ENCODE results near the gene TNN.

The TNN gene

DNA sequence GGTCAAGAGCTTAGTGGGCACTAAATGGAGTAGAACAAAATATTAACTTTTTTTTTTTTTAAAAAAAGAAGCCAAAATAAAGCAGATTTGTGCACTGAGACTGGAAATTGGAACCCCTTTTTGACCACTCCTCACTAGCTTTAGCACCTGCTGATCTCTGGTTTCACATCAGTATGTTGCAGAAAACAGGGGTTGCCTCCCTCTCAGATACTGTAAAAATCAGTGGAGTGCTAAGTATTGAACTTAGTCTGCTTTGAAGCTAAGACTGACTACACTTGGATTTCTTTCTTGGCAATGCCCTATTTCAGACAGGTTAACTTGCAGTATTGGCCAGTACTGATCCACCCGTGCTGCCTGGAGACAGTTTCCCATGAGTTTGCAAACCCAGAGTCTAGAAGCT lies 127.6 kb downstream of the TNN start:
- TF ChIP-seq, protein P1, sequence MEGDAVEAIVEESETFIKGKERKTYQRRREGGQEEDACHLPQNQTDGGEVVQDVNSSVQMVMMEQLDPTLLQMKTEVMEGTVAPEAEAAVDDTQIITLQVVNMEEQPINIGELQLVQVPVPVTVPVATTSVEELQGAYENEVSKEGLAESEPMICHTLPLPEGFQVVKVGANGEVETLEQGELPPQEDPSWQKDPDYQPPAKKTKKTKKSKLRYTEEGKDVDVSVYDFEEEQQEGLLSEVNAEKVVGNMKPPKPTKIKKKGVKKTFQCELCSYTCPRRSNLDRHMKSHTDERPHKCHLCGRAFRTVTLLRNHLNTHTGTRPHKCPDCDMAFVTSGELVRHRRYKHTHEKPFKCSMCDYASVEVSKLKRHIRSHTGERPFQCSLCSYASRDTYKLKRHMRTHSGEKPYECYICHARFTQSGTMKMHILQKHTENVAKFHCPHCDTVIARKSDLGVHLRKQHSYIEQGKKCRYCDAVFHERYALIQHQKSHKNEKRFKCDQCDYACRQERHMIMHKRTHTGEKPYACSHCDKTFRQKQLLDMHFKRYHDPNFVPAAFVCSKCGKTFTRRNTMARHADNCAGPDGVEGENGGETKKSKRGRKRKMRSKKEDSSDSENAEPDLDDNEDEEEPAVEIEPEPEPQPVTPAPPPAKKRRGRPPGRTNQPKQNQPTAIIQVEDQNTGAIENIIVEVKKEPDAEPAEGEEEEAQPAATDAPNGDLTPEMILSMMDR (conservative IDR thresholded peaks at IDR 0.05; ENCODE audit: low read length), result no peak
- H3K4me3 ChIP-seq (ENCODE audit: low read length), result no peak overlapping the region
- no peak for DNase-seq (ENCODE audit: low read depth)

DNA sequence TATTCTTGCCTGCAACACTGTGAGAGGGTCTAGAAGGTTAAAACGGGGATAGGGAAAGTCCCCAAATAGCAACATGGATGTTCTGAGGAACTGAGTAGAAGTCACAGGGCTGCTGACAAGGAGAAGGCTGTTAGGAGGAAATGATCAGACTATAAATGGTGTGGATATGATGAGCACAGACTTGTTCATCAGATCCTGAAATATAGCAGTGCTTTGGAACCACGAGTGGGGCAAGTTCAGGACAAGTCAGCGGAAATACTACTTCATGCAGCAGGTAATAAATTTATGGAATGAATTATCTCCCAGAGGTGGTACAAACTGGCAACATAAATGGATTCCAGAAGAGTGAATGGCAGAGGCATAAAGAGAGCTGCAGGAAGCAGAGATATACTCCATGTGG lies 128.2 kb downstream of the TNN start:
- H3K4me3 ChIP-seq (ENCODE audit: low read length), result no peak overlapping the region
- DNase-seq (ENCODE audit: low read depth), result no peak
- TF ChIP-seq, protein P1 (conservative IDR thresholded peaks at IDR 0.05; ENCODE audit: low read length), result no peak

DNA sequence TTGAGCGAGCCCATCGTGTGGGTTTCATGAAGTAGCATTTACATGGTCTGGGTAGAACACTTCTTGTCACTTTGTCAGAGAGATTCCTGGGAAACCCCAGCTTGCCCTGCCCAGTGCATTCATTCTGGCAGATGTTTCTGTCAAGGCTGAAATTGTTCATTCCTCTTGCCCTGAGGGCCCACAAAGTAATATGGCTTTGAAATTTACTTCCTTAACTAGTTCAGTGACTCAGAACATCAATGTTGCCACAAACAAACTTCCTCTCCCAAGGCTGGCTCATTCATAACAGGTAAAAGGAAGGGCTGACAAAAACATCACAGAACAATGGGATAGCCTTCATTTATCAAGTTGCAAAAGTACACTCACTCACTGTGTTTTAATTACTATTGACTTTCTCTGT lies 129.9 kb downstream of the TNN start:
- H3K4me3 ChIP-seq (ENCODE audit: low read length), result no peak overlapping the region
- TF ChIP-seq, protein P1 (conservative IDR thresholded peaks at IDR 0.05; ENCODE audit: low read length), result no peak
- DNase-seq (ENCODE audit: low read depth), result no peak

Data from AG10803 (cell line).